Measurements from ENCODE around the gene DAW1.

GRCh38 chr2:227856697-227857096, 14.7 kb upstream of the DAW1 start:
- TF ChIP-seq SP1 (IDR thresholded peaks at IDR 0.05; ENCODE audit: low read depth, low read length) = no peak
- no peak for TF ChIP-seq ATF3 (IDR thresholded peaks at IDR 0.05; ENCODE audit: borderline replicate concordance, extremely low read depth, low read depth, low read length)
- TF ChIP-seq, protein P1, sequence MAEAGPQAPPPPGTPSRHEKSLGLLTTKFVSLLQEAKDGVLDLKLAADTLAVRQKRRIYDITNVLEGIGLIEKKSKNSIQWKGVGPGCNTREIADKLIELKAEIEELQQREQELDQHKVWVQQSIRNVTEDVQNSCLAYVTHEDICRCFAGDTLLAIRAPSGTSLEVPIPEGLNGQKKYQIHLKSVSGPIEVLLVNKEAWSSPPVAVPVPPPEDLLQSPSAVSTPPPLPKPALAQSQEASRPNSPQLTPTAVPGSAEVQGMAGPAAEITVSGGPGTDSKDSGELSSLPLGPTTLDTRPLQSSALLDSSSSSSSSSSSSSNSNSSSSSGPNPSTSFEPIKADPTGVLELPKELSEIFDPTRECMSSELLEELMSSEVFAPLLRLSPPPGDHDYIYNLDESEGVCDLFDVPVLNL (IDR thresholded peaks at IDR 0.05; ENCODE audit: low read depth, low read length) = no peak
- no peak for TF ChIP-seq CTCF (IDR thresholded peaks at IDR 0.05 in 2 of 3, conservative IDR thresholded peaks at IDR 0.05 in 1 of 3; ENCODE audit: control insufficient read depth in 2 of 3, extremely low read depth in 1 of 3, insufficient read depth in 1 of 3, low read depth in 3 of 3, low read length in 3 of 3)
- no peak for TF ChIP-seq BHLHE40 (IDR thresholded peaks at IDR 0.05; ENCODE audit: borderline replicate concordance in 1 of 2, low read depth in 2 of 2, low read length in 1 of 2)
- TF ChIP-seq FOXK2 (IDR thresholded peaks at IDR 0.05) = no peak
- no peak for TF ChIP-seq EP300 (IDR thresholded peaks at IDR 0.05; ENCODE audit: borderline replicate concordance in 1 of 2, control insufficient read depth in 1 of 2, low read depth in 2 of 2, low read length in 2 of 2)
- TF ChIP-seq, protein P2, sequence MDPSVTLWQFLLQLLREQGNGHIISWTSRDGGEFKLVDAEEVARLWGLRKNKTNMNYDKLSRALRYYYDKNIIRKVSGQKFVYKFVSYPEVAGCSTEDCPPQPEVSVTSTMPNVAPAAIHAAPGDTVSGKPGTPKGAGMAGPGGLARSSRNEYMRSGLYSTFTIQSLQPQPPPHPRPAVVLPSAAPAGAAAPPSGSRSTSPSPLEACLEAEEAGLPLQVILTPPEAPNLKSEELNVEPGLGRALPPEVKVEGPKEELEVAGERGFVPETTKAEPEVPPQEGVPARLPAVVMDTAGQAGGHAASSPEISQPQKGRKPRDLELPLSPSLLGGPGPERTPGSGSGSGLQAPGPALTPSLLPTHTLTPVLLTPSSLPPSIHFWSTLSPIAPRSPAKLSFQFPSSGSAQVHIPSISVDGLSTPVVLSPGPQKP (IDR thresholded peaks at IDR 0.05; ENCODE audit: low read depth, low read length) = no peak
- no peak for TF ChIP-seq NRF1 (conservative IDR thresholded peaks at IDR 0.05; ENCODE audit: low read depth, low read length)
- TF ChIP-seq, protein P3, sequence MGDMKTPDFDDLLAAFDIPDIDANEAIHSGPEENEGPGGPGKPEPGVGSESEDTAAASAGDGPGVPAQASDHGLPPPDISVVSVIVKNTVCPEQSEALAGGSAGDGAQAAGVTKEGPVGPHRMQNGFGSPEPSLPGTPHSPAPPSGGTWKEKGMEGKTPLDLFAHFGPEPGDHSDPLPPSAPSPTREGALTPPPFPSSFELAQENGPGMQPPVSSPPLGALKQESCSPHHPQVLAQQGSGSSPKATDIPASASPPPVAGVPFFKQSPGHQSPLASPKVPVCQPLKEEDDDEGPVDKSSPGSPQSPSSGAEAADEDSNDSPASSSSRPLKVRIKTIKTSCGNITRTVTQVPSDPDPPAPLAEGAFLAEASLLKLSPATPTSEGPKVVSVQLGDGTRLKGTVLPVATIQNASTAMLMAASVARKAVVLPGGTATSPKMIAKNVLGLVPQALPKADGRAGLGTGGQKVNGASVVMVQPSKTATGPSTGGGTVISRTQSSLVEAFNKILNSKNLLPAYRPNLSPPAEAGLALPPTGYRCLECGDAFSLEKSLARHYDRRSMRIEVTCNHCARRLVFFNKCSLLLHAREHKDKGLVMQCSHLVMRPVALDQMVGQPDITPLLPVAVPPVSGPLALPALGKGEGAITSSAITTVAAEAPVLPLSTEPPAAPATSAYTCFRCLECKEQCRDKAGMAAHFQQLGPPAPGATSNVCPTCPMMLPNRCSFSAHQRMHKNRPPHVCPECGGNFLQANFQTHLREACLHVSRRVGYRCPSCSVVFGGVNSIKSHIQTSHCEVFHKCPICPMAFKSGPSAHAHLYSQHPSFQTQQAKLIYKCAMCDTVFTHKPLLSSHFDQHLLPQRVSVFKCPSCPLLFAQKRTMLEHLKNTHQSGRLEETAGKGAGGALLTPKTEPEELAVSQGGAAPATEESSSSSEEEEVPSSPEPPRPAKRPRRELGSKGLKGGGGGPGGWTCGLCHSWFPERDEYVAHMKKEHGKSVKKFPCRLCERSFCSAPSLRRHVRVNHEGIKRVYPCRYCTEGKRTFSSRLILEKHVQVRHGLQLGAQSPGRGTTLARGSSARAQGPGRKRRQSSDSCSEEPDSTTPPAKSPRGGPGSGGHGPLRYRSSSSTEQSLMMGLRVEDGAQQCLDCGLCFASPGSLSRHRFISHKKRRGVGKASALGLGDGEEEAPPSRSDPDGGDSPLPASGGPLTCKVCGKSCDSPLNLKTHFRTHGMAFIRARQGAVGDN (IDR thresholded peaks at IDR 0.05) = no peak
- TF ChIP-seq, protein P4, sequence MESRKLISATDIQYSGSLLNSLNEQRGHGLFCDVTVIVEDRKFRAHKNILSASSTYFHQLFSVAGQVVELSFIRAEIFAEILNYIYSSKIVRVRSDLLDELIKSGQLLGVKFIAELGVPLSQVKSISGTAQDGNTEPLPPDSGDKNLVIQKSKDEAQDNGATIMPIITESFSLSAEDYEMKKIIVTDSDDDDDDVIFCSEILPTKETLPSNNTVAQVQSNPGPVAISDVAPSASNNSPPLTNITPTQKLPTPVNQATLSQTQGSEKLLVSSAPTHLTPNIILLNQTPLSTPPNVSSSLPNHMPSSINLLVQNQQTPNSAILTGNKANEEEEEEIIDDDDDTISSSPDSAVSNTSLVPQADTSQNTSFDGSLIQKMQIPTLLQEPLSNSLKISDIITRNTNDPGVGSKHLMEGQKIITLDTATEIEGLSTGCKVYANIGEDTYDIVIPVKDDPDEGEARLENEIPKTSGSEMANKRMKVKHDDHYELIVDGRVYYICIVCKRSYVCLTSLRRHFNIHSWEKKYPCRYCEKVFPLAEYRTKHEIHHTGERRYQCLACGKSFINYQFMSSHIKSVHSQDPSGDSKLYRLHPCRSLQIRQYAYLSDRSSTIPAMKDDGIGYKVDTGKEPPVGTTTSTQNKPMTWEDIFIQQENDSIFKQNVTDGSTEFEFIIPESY (IDR thresholded peaks at IDR 0.05) = no peak
- no peak for TF ChIP-seq ZNF217 (IDR thresholded peaks at IDR 0.05)
- no peak for TF ChIP-seq CEBPB (IDR thresholded peaks at IDR 0.05; ENCODE audit: borderline replicate concordance in 1 of 2, low read depth in 2 of 2, low read length in 2 of 2)
- no peak for TF ChIP-seq POLR2A (IDR thresholded peaks at IDR 0.05; ENCODE audit: low read depth, low read length)

Measured in GM12878 (cell line).